Cardiac muscle cell (in vitro differentiated cells and primary cell): Measurements from ENCODE around the gene SUCO. TPM values are rescaled to one million over a fixed set of nuclear protein-coding genes. Genes with fewer than 3 reads are reported as not detected.

Experiments
- DNase-seq, 2 donors: peaks; one replicate each; pipeline versions ENCODE4 v3.0.0 to v3.0.0-alpha.2; 2010 to 2017; ENCODE audit warnings: low read depth in 1 of 2, low spot score in 1 of 2
- H3K27ac ChIP-seq: fragments of 200-600 bp; sonication (generic); 2 replicates; pipeline ENCODE4 v1.5.1; 2016
- H3K27me3 ChIP-seq: fragments of 200-600 bp; sonication (generic); 2 replicates; pipeline ENCODE4 v1.6.0; 2016; ENCODE audit warnings: control low read depth
- H3K36me3 ChIP-seq: fragments of 200-600 bp; sonication (generic); 2 replicates; pipeline ENCODE4 v1.5.1; 2016; ENCODE audit warnings: control low read depth
- H3K4me1 ChIP-seq: fragments of 200-600 bp; sonication (generic); 2 replicates; pipeline ENCODE4 v1.8.1; 2017; ENCODE audit warnings: low read depth, mild to moderate bottlenecking, mixed run types
- H3K4me3 ChIP-seq: fragments of 200-600 bp; sonication (generic); 2 replicates; pipeline ENCODE4 v1.5.1; 2016; ENCODE audit warnings: mild to moderate bottlenecking
- H3K9me3 ChIP-seq: fragments of 200-600 bp; sonication (generic); 2 replicates; pipeline ENCODE4 v1.5.1; 2017; ENCODE audit warnings: low read depth, mild to moderate bottlenecking, control low read depth
- polyA plus RNA-seq: library from polyadenylated mRNA; unstranded; fragments of >200 nt; fragmentation: Nextera tagmentation; extraction: Ambion mirVana; gene quantifications from 2 replicates; pipeline ENCODE4 v1.2.1, GENCODE V29; 2016
- total RNA-seq: library from RNA; depleted of rRNA; stranded (reverse); fragments of >200 nt; gene quantifications from 2 replicates; pipeline ENCODE4 v1.2.3, GENCODE V29; 2016
- TF ChIP-seq, protein P1 (sequence below): IDR thresholded peaks from 2 replicates; pipeline ENCODE4 v1.5.1; 2012; ENCODE audit warnings: low read depth, mild to moderate bottlenecking, low read length

SUCO gene
- total and polyA plus RNA-seq, 2 experiments from 2014 or later = 23.0 to 48.6 TPM

DNA sequence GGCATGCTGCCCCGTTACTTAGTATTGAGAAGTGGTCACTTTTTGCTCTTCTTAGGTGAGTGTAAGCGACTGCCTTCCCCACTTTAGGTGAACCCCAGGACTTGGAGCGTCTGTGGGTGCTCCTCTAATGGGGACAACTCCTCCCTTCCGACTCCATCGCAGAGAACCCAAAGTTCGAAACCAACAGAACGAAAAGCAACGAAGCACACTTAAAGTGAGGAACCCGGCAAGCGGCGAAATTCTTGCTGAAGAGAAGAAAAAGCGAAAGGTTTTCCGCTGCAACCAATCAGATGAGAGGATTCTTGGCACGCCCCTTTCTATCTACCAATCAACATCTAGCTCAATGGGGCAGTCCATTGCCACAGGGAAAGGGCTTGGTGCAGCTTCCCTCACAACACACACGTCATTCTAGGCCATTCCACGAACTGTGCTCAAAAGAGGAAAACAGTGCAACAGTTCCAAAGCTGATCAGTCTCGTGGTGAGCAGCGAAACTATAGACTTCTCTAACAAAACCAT, 709 bp upstream of the SUCO start:
- peak overlapping the region; percentile 95 for H3K27ac ChIP-seq
- no peaks in the 10 kb centered on the region for H3K9me3 ChIP-seq
- DNase-seq = peak; percentile 96 to 99
- peaks cover 26% of the 10 kb centered on the region for H3K4me1 ChIP-seq
- H3K36me3 ChIP-seq = no peaks in the 10 kb centered on the region
- H3K27me3 ChIP-seq = peaks cover 6% of the 10 kb centered on the region
- peak overlapping the region; percentile 63 for H3K4me3 ChIP-seq
- TF ChIP-seq, protein P1, sequence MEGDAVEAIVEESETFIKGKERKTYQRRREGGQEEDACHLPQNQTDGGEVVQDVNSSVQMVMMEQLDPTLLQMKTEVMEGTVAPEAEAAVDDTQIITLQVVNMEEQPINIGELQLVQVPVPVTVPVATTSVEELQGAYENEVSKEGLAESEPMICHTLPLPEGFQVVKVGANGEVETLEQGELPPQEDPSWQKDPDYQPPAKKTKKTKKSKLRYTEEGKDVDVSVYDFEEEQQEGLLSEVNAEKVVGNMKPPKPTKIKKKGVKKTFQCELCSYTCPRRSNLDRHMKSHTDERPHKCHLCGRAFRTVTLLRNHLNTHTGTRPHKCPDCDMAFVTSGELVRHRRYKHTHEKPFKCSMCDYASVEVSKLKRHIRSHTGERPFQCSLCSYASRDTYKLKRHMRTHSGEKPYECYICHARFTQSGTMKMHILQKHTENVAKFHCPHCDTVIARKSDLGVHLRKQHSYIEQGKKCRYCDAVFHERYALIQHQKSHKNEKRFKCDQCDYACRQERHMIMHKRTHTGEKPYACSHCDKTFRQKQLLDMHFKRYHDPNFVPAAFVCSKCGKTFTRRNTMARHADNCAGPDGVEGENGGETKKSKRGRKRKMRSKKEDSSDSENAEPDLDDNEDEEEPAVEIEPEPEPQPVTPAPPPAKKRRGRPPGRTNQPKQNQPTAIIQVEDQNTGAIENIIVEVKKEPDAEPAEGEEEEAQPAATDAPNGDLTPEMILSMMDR = no peak

DNA sequence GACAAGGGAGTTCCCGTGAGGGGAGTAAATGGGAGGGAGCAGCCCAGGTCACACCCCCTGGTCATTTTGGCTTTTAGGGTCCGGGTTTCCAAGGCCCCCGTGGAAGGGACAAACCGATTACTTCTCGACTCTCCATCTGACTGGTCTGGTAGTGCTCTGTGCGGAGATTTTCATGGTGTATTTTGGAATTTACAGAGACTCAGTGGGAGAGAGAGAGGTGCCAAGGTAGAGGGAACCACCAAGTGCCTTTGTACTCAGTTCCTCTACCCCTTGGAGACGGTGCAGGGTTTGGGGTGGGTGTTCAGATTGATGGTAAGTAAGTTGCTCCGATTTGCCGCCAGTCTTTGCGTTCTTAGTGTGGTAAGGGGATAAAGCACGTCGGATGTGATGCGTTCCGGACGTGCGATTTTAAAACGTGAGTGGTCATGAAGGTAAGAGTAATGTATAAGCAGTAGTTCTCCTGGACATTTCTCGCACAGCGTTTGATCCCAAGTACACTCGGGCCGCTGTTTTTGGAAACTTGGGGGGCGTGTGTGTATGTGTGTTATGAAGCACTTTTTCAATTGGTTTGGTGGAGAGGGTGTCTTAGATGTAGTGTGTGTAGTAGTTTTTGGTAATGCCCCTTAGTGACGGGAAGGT, 682 bp downstream of the SUCO start:
- peaks cover 6% of the 10 kb centered on the region for H3K27me3 ChIP-seq
- H3K4me1 ChIP-seq = peaks cover 38% of the 10 kb centered on the region
- DNase-seq = peak; percentile 24 to 31
- peak overlapping the region; percentile 86 for H3K4me3 ChIP-seq
- no peaks in the 10 kb centered on the region for H3K36me3 ChIP-seq
- no peaks in the 10 kb centered on the region for H3K9me3 ChIP-seq
- TF ChIP-seq, protein P1 = no peak
- H3K27ac ChIP-seq = peak overlapping the region; percentile 95

DNA sequence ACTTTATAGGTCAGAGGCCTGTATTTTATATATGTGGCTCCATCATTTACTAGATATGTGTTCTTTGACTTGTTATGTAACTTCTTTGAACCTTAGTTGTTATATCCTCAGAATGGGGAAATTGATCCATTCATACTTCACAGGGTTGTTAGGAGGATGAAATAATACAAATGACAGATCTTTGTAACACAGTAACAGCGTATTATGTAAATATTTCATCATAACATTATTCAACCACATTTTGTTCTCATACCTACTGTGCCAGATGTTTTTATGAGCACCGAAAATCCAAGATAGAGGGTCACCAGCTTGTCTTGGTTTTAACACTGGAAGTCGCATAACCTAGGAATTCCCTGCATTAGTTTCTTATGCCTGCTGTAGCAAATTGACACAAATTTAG, 3.3 kb downstream of the SUCO start:
- H3K27ac ChIP-seq = no peak overlapping the region
- H3K36me3 ChIP-seq = no peaks in the 10 kb centered on the region
- no peaks in the 10 kb centered on the region for H3K27me3 ChIP-seq
- H3K9me3 ChIP-seq = no peaks in the 10 kb centered on the region
- DNase-seq = peak in 1 of 2 donors; percentile 19
- TF ChIP-seq, protein P1 = no peak
- H3K4me3 ChIP-seq = no peak overlapping the region
- peaks cover 50% of the 10 kb centered on the region for H3K4me1 ChIP-seq

GRCh38 chr1:172537366-172537765, 4.4 kb downstream of the SUCO start:
- no peak for DNase-seq
- H3K27me3 ChIP-seq = no peaks in the 10 kb centered on the region
- H3K4me3 ChIP-seq = no peak overlapping the region
- TF ChIP-seq, protein P1 = no peak
- H3K4me1 ChIP-seq = peaks cover 48% of the 10 kb centered on the region
- H3K27ac ChIP-seq = no peak overlapping the region
- no peaks in the 10 kb centered on the region for H3K9me3 ChIP-seq
- no peaks in the 10 kb centered on the region for H3K36me3 ChIP-seq

DNA sequence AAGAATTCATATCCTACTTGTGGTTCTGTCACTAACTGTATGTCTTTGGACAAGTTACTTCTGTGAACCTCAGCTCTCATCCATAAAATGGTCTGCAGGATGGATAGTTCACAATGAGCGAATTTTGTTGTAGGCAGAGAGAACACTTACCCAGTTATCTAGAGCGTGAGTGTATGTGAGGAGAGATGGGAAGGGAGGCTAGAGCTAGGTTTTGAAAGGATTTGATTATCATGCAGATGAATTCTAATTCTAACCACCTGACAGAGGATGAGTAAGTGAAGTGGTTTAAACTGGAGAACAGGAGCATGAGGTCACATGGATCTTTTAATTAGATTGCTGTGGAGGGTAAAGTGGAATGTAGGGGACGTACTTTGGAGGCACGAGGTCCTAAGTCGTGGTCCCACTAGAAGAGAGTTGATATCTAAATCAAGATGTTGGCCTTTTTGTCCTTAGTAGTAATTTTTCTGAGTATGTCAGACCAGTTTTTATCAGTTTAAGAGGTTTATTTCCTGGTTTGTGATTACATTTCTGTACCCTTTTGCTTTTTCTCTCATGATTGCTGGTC, 5.0 kb downstream of the SUCO start:
- H3K27ac ChIP-seq = no peak overlapping the region
- TF ChIP-seq, protein P1 = no peak
- no peaks in the 10 kb centered on the region for H3K36me3 ChIP-seq
- H3K4me1 ChIP-seq = peaks cover 48% of the 10 kb centered on the region
- no peak for DNase-seq
- H3K4me3 ChIP-seq = no peak overlapping the region
- H3K27me3 ChIP-seq = no peaks in the 10 kb centered on the region
- H3K9me3 ChIP-seq = no peaks in the 10 kb centered on the region
